ENCODE measurements around the gene LINC01488.

LINC01488 gene

DNA sequence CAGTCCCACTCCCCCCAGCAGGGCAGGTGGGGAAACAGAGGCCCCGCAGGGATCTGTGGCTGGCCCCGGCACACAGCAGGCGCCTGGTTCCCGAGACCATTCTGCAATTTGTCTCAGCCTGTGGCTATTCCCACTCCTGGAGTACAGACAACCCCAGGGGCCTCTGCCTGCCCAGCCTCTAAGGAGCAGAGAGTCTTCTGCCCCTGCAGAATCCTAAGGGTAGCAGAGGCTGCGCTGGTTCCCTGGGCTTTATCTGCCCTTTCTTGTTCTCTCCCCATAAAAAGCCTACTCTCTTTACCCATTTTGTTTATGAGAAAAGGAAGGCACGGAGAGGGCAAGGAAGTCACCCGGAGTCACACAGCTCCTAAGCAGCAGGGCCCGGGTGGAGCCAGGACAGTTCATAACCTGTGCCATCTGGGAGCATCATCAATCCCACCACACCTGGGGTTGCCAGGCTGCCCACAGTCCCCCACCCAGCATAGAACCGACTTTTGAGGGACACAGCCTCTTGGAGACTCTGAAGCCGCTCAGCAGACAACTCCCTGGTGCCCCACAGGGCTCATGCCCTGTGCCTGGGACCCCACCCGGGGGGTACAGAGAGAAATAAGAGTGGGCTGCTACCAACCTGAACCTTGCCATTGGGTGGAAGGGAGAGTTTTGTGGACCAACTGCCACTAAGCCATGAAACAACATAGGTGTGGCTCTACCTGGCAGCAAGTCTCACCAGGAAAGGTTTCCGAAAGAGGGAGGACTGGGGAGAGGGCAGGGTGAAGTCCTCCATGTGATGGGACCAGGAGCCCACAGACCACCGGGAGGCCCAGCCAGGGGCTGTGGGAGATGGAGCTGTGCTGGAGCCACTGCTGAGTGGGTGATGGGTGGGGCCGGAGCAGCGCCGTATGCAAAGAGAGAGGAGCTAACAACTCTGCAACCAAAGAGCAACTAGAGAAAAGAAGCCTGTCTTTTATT lies 17.2 kb upstream of the LINC01488 start:
- DNase-seq: no peak

DNA sequence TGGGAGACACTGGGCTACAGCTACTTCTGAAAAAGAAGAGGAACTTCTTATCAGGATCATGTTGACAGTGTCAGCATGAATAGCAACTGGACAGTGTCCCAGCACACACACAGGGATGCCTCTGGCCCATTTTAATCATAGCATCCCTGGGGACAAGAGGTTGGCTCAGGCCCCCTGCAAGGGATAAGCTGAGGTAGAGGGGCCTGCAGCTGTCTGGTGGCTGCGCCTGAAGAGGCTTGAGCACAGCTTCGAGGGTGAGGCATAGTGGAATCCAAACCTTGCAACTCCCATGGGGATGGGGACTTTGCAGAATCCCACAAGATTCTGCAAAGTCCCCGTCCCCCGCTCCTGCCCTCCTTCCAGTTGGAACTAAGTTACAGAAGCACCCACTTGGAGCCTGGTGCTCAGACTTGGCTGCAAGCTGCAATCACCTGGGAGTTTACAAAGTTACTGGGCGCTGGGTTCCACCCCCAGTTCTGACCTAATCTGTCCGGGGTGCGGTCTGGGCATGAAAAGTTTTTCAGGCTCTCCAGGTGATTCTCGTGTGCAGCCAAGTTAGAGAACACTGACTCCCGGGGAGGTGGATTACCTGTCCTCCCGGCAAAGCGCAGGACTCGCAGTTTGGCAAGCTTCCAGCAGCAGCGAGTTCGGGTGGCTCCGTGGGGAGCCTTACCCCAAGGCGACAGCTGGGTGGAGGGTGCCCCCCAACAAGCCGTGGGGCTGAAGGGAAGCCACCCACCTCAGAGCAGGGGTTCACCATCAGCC lies 16.0 kb upstream of the LINC01488 start:
- no peak for DNase-seq

- no peak for DNase-seq
These were observed 15.4 kb upstream of the LINC01488 start for GRCh38 chr11:69466039-69466438.

- DNase-seq: no peak
These were observed 14.3 kb upstream of the LINC01488 start for GRCh38 chr11:69467196-69467595.

- no peak for DNase-seq
These were observed 13.8 kb upstream of the LINC01488 start for GRCh38 chr11:69467646-69468045.

- DNase-seq: no peak
These were observed 13.2 kb upstream of the LINC01488 start for GRCh38 chr11:69468221-69468620.

GRCh38 chr11:69468911-69469885 lies 12.3 kb upstream of the LINC01488 start:
- no peak for DNase-seq

- DNase-seq: no peak
These were observed 11.2 kb upstream of the LINC01488 start for GRCh38 chr11:69470301-69470700.

DNA sequence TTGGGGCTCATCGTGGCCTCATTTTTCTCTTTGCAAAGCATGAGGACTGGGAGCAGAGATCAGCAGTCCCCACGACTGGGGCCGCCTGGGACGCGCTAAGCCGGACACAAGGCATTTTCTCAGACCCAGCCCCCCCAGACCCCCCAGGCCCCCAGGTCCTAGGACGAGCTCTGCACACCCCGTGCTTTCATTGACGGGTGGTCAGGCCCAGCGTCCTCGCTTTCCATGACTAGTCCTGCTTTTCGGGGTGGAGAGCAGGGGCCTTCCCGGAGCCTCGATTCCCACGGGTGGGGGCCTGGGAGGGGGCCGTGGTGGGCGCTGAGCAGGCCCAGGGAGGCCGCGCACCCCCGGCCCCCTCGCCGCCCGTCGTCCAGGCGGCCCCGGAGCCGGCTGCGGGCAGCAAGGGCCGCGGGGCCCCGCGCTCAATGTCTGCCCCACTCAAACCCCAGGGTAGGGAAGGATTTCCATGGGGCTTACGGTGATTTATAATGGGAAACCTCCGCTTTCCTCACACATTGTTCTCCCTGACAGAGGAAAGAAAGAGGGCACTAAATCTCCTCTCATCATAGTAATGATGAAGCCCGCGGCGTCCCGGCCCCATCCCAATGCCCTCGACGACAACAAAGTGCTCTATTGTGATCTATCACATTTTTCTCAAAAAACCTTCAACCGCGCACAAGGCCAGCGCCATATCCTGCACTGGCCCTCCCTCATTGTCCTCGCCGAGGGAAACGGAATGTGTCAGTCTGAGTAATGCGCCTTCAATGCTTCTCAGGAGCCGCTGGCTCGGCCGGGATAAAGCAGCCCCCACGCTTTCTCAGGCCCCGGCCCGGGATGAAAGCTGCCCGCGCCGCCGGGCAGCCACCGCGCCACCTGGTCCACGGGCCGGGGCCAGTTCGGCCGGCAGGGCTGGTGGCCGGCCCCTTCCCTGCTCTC lies 10.4 kb upstream of the LINC01488 start:
- no peak for DNase-seq

- no peak for DNase-seq
These were observed 9.5 kb upstream of the LINC01488 start for GRCh38 chr11:69471729-69472540.

- DNase-seq: no peak
These were observed 8.8 kb upstream of the LINC01488 start for GRCh38 chr11:69472541-69473275.

DNA sequence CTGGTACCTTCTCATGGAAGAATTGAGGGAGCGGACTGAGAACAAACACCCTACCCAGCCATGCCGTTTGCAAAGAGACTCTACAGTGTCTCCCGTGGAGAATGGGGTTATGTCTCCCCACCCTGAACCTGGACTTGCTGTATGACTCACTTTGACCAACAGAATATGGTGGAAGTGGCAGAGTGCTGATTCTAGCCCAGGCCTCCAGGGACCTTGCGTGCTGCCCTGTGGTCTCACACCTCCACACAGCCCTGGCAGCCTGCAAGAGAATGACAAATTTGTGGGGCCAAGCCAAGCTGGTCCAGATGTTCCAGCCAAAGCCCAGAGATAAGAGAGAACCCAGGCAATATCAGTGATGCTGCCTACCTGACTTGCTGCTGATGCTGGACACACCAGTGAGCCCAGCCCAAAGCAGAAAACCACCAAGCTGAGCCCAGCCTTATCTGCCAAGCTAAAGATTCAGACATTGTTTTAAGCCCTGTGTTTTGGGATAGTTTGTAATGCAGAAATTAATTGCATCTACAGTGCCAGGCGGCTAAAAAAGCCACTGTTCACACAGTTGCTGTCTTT lies 8.1 kb upstream of the LINC01488 start:
- DNase-seq: peak; percentile 67

GRCh38 chr11:69474736-69475135 lies 6.7 kb upstream of the LINC01488 start:
- DNase-seq: no peak

GRCh38 chr11:69475141-69475865 lies 6.2 kb upstream of the LINC01488 start:
- DNase-seq: no peak

DNA sequence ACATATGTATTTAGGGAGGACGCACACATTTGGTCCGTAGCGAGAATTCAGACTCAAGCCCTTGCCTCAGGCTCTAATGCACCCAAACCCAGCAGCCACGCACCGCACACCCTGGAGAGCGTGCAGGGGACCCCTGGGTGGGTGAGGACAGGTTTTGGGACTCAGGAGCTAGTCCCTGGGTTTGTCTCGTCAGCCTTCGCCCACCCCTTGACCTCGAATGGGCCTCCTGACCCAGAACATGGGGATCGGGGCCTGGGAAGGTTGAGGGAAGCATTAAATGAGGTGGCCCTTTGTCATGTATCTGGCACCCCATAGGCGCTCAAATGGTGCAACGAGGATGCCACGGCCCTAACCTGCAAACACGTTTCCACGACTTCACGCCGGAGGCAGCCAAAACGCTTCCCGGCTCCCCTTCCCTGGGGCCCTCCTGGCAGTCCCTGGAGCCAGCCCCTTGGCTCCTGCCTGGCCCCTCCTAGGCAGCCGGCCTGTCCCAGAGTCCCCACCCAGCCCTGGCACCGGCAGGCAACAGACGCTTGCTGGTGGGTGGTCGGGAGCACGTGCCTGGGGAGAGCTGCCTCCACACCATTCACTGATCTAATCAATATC lies 5.5 kb upstream of the LINC01488 start:
- no peak for DNase-seq

DNA sequence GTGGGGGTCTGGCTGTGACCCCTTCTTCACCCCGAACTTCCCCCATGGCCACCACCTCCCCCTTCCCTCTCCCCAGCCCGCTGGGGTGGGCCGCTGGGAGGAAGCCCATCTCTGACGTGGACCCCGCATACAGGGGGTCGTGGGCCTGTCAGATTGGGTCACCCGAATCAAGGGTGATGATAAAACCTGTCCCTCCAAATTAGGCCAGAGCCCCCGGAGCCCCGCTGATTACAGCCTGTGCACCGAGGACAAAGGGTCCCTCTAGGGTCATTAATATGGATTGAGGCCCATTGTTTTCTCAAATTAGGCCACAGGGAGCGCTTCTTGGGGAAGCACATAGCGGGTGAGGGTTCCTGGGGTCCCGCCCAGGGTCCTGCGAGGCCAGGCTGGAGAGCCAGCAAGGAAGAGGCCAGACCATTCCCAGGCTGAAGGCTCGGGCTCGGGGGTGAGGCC lies 4.9 kb upstream of the LINC01488 start:
- DNase-seq: no peak

DNA sequence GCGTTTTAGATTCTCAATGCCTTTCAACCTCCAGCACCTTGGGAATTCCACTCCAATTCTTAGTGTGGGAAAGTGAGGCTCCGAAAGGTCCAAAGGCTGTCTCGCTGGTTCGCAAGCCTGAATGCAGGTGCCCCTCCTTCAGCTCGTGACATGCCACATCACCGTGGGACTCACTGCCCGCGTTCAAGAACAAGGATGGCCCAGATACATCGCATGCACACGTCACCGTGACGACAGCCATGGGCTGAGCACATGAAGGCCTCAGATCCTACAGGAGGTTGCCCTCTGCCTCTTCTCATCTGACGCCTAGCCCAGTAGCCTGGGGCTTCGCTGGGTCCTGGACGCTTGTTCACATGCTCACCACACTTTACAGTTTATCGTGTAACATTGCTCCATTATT lies 4.4 kb upstream of the LINC01488 start:
- no peak for DNase-seq

- no peak for DNase-seq
These were observed 1.7 kb upstream of the LINC01488 start for GRCh38 chr11:69479591-69480271.
